Thoracic aorta (tissue), 2 donors: ENCODE results near the gene CLEC2D. TPM values are rescaled to one million over a fixed set of nuclear protein-coding genes. Genes with fewer than 3 reads are reported as not detected.
"Not testable (repeated sequence)": the region's sequence is repeated elsewhere in the genome, so short reads cannot be mapped to it uniquely, and the experiment has no call there.

Experiments
- ATAC-seq: fragments of 150-250 bp; one replicate; pipeline ENCODE4 v1.8.0; 2017; ENCODE audit warnings: low read depth; ENCODE audit not compliant: insufficient number of reproducible peaks, low FRiP score
- DNase-seq: peaks from one replicate; pipeline ENCODE4 v3.0.0-alpha.2; 2020; ENCODE audit warnings: low spot score
- H3K27ac ChIP-seq, 2 donors: fragments of 200-600 bp; sonication (generic); 1 replicate in 1 of 2; 2 replicates in 1 of 2; pipeline ENCODE4 v1.5.1; 2016; ENCODE audit warnings: mild to moderate bottlenecking in 2 of 2, moderate library complexity in 2 of 2
- H3K27me3 ChIP-seq: fragments of 200-600 bp; sonication (generic); replicated peaks from 2 replicates; pipeline ENCODE4 v1.6.0; 2016; ENCODE audit warnings: mild to moderate bottlenecking; ENCODE audit not compliant: insufficient read depth
- H3K36me3 ChIP-seq: fragments of 200-600 bp; sonication (generic); one replicate; pipeline ENCODE4 v1.5.1; 2016
- H3K4me1 ChIP-seq, 2 donors: fragments of 200-600 bp; sonication (generic); 1 replicate in 1 of 2; 2 replicates in 1 of 2; pipeline versions ENCODE4 v1.5.1 to v1.6.0; 2016; ENCODE audit warnings: low read depth in 2 of 2, mild to moderate bottlenecking in 1 of 2; ENCODE audit not compliant: control insufficient read depth in 1 of 2
- H3K4me3 ChIP-seq: fragments of 200-600 bp; sonication (generic); 2 replicates; pipeline ENCODE4 v1.5.1; 2016; ENCODE audit warnings: mild to moderate bottlenecking
- H3K9me3 ChIP-seq: fragments of 200-600 bp; sonication (generic); 2 replicates; pipeline ENCODE4 v1.5.1; 2016
- CTCF ChIP-seq: fragments of 200-600 bp; sonication (generic); IDR thresholded peaks from one replicate; pipeline ENCODE4 v1.5.1; 2019; ENCODE audit warnings: antibody characterized with exemption
- total RNA-seq, 2 donors: library from RNA; depleted of rRNA; stranded (reverse); fragments of >200 nt; gene quantifications; one replicate each; pipeline versions ENCODE4 v1.1.0 to v1.2.3, GENCODE V29; 2016

Gene CLEC2D
- total RNA-seq, 2 donors from 2014 or later = 19.2 to 30.8 TPM

GRCh38 chr12:9699269-9699897 is 29.9 kb downstream of the CLEC2D start:
- H3K4me3 ChIP-seq = no peak overlapping the region
- H3K36me3 ChIP-seq = peaks cover 10% of the 10 kb centered on the region
- H3K27me3 ChIP-seq = no peaks in the 10 kb centered on the region
- DNase-seq = no peak
- TF ChIP-seq CTCF = no peak
- ATAC-seq = no peak
- H3K9me3 ChIP-seq = no peaks in the 10 kb centered on the region
- no peaks in the 10 kb centered on the region for H3K4me1 ChIP-seq
- H3K27ac ChIP-seq = no peak overlapping the region

GRCh38 chr12:9699898-9700605 is 30.5 kb downstream of the CLEC2D start:
- Histone ChIP-seq H3K27ac (no peak overlapping the region), H3K4me1 (no peaks in the 10 kb centered on the region), H3K27me3 (no peaks in the 10 kb centered on the region), H3K9me3 (no peaks in the 10 kb centered on the region), H3K36me3 (peaks cover 5% of the 10 kb centered on the region), H3K4me3 (no peak overlapping the region)
- ATAC-seq (no peak), DNase-seq (no peak)
- no peak for TF ChIP-seq CTCF

GRCh38 chr12:9700606-9700956 is 31.1 kb downstream of the CLEC2D start:
- no peaks in the 10 kb centered on the region for H3K36me3 ChIP-seq
- H3K9me3 ChIP-seq = no peaks in the 10 kb centered on the region
- no peaks in the 10 kb centered on the region for H3K27me3 ChIP-seq
- no peak for ATAC-seq
- no peak overlapping the region for H3K4me3 ChIP-seq
- H3K27ac ChIP-seq = no peak overlapping the region
- no peak for TF ChIP-seq CTCF
- DNase-seq = no peak
- H3K4me1 ChIP-seq = no peaks in the 10 kb centered on the region

- TF ChIP-seq CTCF = no peak
- H3K27ac ChIP-seq = no peak overlapping the region
- DNase-seq = no peak
- H3K27me3 ChIP-seq = no peaks in the 10 kb centered on the region
- no peaks in the 10 kb centered on the region for H3K36me3 ChIP-seq
- no peaks in the 10 kb centered on the region for H3K4me1 ChIP-seq
- ATAC-seq = no peak
- no peak overlapping the region for H3K4me3 ChIP-seq
- no peaks in the 10 kb centered on the region for H3K9me3 ChIP-seq
Observed at GRCh38 chr12:9701380-9702154, 32.1 kb downstream of the CLEC2D start.

- no peaks in the 10 kb centered on the region for H3K4me1 ChIP-seq
- H3K4me3 ChIP-seq = no peak overlapping the region
- ATAC-seq = no peak
- no peaks in the 10 kb centered on the region for H3K27me3 ChIP-seq
- no peak for TF ChIP-seq CTCF
- H3K9me3 ChIP-seq = no peaks in the 10 kb centered on the region
- no peak overlapping the region for H3K27ac ChIP-seq
- no peaks in the 10 kb centered on the region for H3K36me3 ChIP-seq
- no peak for DNase-seq
Observed at GRCh38 chr12:9702255-9702654, 32.7 kb downstream of the CLEC2D start.

GRCh38 chr12:9704561-9704960 is 35.0 kb downstream of the CLEC2D start:
- H3K4me1 ChIP-seq, H3K9me3 ChIP-seq, H3K27me3 ChIP-seq, ATAC-seq, H3K4me3 ChIP-seq, H3K27ac ChIP-seq, DNase-seq, H3K36me3 ChIP-seq: not testable (repeated sequence)
